GM15510 (cell line): Measurements from ENCODE around the gene CCDC117.

Source experiments
- POLR2A ChIP-seq: IDR thresholded peaks from 3 replicates; pipeline ENCODE4 v1.6.1; 2011; ENCODE audit warnings: borderline replicate concordance; ENCODE audit not compliant: insufficient read length; ENCODE audit errors: extremely low read depth

The CCDC117 gene, protein sequence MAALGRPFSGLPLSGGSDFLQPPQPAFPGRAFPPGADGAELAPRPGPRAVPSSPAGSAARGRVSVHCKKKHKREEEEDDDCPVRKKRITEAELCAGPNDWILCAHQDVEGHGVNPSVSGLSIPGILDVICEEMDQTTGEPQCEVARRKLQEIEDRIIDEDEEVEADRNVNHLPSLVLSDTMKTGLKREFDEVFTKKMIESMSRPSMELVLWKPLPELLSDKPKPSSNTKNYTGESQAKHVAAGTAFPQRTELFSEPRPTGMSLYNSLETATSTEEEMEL

DNA sequence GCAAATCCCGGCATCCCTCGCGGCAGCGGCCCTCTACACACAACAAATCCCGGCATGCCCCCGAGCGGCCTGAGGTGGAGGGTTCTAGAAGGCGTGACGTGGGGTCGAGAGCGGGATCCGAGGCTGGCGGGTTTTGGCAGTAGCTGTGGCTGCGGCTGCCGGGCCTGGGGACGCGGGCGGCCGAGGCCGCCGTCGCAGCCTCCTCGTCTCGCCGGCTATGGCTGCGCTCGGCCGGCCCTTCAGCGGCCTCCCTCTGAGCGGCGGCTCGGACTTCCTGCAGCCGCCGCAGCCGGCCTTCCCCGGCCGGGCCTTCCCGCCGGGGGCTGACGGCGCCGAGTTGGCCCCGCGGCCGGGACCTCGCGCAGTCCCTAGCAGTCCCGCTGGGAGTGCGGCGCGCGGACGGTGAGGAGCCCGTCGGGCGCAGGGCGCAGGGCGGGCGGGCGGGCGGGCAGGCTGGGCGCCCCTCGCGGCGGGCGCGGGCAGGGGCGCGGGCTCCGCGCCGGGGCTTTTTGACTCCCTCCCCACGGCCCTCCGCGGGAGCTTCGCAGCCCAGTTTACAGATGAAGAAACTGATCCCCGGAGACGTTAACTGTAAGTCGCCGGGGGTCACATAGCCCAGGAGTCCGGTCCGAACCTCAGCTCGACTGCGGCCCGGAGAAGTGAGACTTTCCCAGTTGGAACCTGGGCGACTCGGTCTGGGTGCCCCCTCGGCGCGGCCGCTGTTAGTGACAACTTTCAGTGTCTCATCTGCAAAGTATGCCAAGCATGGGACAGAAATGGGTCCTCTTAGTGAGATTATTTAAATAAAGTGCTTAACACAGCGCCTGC, at the start of gene CCDC117:
CCDC117 (plus strand) TSS at position 63 of the 828 bp plus-strand sequence; CDS start at position 218, 155 bp downstream.
- TF ChIP-seq POLR2A, result peak; percentile 87

DNA sequence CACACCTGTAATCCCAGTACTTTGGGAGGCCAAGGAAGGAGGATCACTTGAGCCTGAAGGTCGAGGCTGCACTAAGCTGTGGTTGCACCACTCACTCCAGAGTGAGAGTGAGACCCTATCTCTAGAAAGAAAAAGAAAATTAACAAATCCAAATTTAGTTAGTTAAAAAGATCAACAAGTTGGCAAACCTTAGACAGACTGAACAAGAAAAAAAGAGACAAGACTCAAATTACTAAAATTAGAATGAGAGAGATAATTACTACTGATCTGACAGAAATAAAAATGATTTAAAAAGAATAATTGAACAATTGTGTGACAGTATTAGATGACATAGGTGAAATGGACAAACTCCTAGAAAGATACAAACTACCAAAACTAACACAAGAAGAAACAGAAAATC, 44.5 kb upstream of the CCDC117 start:
- no peak for TF ChIP-seq POLR2A

DNA sequence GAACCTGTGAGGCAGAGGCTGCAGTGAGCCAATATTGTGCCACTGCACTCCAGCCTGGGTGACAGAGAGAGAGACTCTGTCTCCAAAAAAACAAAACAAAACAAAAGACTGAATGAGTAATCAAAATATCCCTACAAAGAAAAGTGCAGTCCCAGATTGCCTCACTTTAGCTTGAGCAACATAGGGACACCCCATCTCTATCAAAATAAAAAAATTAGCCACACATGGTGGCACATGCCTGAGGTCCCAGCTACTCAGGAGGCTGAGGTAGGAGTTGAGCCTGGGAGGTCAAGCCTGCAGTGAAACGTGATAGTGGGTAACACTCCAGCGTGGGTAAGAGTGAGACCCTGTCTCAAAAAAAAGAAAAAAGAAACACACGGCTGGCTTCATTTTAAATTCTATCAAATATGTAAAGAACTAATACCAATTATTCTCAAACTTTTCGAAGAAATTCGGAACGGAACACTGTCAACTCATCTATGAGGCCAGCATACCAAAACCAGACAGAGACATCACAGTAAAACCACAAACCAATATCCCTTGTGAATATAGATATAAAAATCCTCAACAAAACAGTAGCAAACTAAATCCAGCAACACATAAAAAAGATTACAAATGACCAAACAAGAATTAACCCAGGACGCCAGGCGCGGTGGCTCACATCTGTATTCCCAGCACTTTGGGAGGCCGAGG, 43.7 kb upstream of the CCDC117 start:
- no peak for TF ChIP-seq POLR2A

DNA sequence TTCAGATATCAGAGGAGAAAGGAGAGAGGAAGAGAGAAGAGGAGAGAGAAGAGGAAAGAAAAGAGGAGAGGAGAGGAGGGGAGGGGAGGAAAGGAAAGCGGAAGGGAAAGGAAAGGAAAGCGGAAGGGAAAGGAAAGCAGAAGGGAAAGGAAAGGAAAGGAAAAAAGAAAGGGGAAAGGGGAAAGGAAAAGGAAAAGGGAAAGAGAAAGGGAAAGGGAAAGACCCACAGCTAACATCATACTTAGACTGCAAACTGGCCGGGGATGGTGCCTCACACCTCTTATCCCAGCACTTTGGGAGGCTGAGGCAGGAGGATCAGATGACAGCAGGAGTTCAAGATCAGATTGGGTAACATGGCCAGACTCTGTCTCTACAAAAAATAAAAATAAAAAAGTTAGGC, 42.3 kb upstream of the CCDC117 start:
- TF ChIP-seq POLR2A, result no peak

- no peak for TF ChIP-seq POLR2A
Measured at GRCh38 chr22:28734393-28734792, 38.1 kb upstream of the CCDC117 start.

- TF ChIP-seq POLR2A, result no peak
Measured at GRCh38 chr22:28736301-28737155, 36.0 kb upstream of the CCDC117 start.

- TF ChIP-seq POLR2A, result no peak
Measured at GRCh38 chr22:28737701-28738100, 34.8 kb upstream of the CCDC117 start.

- TF ChIP-seq POLR2A, result no peak
Measured at GRCh38 chr22:28741200-28741784, 31.2 kb upstream of the CCDC117 start.

GRCh38 chr22:28741785-28742561, 30.5 kb upstream of the CCDC117 start, which contains the start of the genes CHEK2 and HSCB:
Gene CHEK2, minus strand, starts transcription at chr22:28741820. Its CDS starts 7,099 bp downstream, at chr22:28734721.
Gene HSCB, plus strand, starts transcription at chr22:28742039. Its CDS starts 57 bp downstream, at chr22:28742096.
- peak; percentile 73 for TF ChIP-seq POLR2A

DNA sequence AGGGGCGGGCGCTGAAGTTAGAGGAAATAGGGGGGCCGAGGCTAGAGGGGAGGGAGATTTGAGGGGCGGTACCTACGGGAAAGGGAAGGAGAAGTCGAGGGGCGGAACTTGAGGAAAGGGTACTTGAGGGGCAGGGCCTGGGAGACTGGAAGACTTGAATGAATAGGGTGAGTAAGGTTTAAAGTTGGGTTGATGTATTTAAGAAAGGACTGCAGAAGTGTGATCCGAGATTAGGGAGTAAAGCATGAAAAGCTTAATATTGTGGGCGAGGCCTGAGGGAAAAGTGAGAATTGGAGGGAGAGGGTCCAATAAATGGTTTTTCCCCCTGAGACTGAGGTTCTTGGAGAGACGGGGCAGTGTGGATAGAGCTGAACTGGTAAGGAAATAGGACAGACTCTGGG, 29.9 kb upstream of the CCDC117 start:
- TF ChIP-seq POLR2A, result no peak

GRCh38 chr22:28743852-28744251, 28.6 kb upstream of the CCDC117 start:
- no peak for TF ChIP-seq POLR2A

GRCh38 chr22:28750471-28750881, 22.0 kb upstream of the CCDC117 start:
- no peak for TF ChIP-seq POLR2A
